K562 (cell line): Measurements from ENCODE around the gene BBX. TPM values are rescaled to one million over a fixed set of nuclear protein-coding genes. Genes with fewer than 3 reads are reported as not detected.

Experiments
- ELK3 ChIP-seq: fragments of 450-650 bp; formaldehyde crosslinking; IDR thresholded peaks from 2 replicates; pipeline ENCODE4 v1.4.0; 2020; ENCODE audit warnings: mild to moderate bottlenecking
- NCOA2 ChIP-seq, 2 experiments: fragments of 450-650 bp; IDR thresholded peaks; 2 replicates each; pipeline ENCODE4 v1.6.1; 2018; ENCODE audit warnings: mild to moderate bottlenecking in 2 of 2, moderate library complexity in 1 of 2; ENCODE audit not compliant: partially characterized antibody in 2 of 2
- NR3C1 ChIP-seq: sonication (generic); formaldehyde crosslinking; IDR thresholded peaks from 2 replicates; pipeline ENCODE4 v1.8.1; 2022; ENCODE audit warnings: missing genetic modification reagents
- POLR3A ChIP-seq: IDR thresholded peaks from 2 replicates; pipeline ENCODE4 v1.6.1; 2011; ENCODE audit warnings: borderline replicate concordance, mild to moderate bottlenecking, moderate library complexity; ENCODE audit not compliant: insufficient read length, insufficient read depth; ENCODE audit errors: extremely low read depth
- RCOR1 ChIP-seq, 2 experiments: IDR thresholded peaks; 2 replicates each; pipeline ENCODE4 v1.6.1; 2012; ENCODE audit warnings: low read depth in 2 of 2, low read length in 2 of 2, borderline replicate concordance in 1 of 2, improper control_type of control experiment in 1 of 2
- SIN3B ChIP-seq: fragments of 450-650 bp; IDR thresholded peaks from 2 replicates; pipeline ENCODE4 v1.6.1; 2017; ENCODE audit warnings: low read depth, mild to moderate bottlenecking, moderate library complexity
- ZBTB11 ChIP-seq, 3 experiments: fragments of 200-800 bp in 1 of 3; fragments of 250-450 bp in 1 of 3; fragments of 450-650 bp in 1 of 3; sonication (Bioruptor Pico) in 1 of 3; sonication (Bioruptor generic) in 1 of 3; formaldehyde crosslinking in 1 of 3; IDR thresholded peaks; 2 replicates each; pipeline versions ENCODE4 v1.6.1 to v1.8.0; 2016 to 2022; ENCODE audit warnings: mild to moderate bottlenecking in 2 of 3, missing genetic modification characterization in 2 of 3, missing compliant biosample characterization in 1 of 3, moderate library complexity in 1 of 3
- ZFP1 ChIP-seq: fragments of 450-650 bp; formaldehyde crosslinking; IDR thresholded peaks from 2 replicates; pipeline ENCODE4 v1.4.0; 2020; ENCODE audit warnings: mild to moderate bottlenecking, mixed read lengths
- polyA plus RNA-seq, 8 experiments: library from polyadenylated mRNA; depleted of rRNA in 4 of 8; stranded (reverse) in 5 of 8; unstranded in 3 of 8; fragments of >200 nt; fragmentation: Nextera tagmentation in 2 of 8; fragmentation: Illumina TruSeq in 1 of 8; extraction: Ambion mirVana in 2 of 8; extraction: Trizol in 1 of 8; gene quantifications; 2 replicates each; pipeline versions ENCODE4 v1.2.1 to v1.2.3, GENCODE V29; 2011 to 2014; ENCODE audit warnings: inconsistent platforms in 1 of 8, missing spikeins in 1 of 8
- total RNA-seq, 7 experiments: library from RNA; depleted of rRNA in 6 of 7; stranded (reverse); fragments of >200 nt in 6 of 7; fragmentation: Illumina TruSeq in 2 of 7; extraction: Trizol in 2 of 7; gene quantifications; 2 replicates each; pipeline versions ENCODE4 v1.2.1 to v1.2.3, GENCODE V29; 2011 to 2021; ENCODE audit warnings: low replicate concordance in 1 of 7
- TF ChIP-seq, protein P1 (sequence below): fragments of 250-450 bp; sonication (Bioruptor Pico); IDR thresholded peaks from 2 replicates; pipeline ENCODE4 v1.5.0; 2021; ENCODE audit warnings: mild to moderate bottlenecking, borderline replicate concordance
- TF ChIP-seq, protein P2 (sequence below): sonication (generic); formaldehyde crosslinking; IDR thresholded peaks from 2 replicates; pipeline ENCODE4 v1.8.0; 2022; ENCODE audit warnings: missing genetic modification reagents, mild to moderate bottlenecking, borderline replicate concordance
- TF ChIP-seq, protein P3 (sequence below): fragments of 250-450 bp; sonication (Bioruptor Pico); IDR thresholded peaks from 2 replicates; pipeline ENCODE4 v1.9.0; 2021; ENCODE audit warnings: mild to moderate bottlenecking

Gene BBX
- total and polyA plus RNA-seq, 9 of the 15 experiments (the other 6 are each of a cell fraction or from before 2014, with no cell fraction given) = 4.9 to 19.5 (median 11.8) TPM

DNA sequence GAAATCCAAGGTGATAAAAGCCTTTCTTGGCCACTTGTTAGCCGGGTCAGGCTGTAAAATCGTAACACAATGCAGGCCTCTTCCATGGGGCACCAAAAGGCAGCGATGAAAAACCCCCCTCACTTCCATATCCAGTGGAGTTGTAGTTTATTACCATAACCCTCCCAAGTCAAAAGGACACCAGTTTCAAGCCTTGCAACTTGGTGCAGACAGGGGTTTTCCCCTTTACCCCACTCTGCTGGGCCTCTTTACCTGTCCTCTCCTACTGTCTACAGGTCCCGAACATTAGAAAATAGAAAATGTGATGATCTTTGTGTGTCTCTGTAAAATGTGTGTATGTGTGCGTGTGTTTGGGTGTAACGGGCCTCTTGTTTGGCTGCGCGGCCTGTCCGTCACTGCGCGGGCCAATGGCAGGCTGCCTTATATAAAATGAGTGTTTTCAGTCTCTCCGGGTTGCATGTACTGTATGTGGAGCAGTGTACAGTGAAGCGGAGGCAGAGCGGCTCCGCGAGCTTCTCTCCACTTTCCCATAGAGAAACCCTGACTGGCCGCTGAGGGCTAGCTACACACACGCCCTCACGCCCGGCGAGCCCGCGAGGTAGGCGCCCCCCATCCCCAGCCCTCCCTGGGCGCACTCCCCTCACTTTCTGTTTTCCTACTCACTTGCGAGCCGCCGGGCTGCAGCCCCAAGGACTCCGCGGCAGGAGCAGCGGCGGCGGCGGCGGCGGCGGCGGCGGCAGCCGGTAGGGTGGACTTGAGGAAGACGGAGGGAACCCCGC lies at the start of gene BBX (continued):
- TF ChIP-seq, protein P1, sequence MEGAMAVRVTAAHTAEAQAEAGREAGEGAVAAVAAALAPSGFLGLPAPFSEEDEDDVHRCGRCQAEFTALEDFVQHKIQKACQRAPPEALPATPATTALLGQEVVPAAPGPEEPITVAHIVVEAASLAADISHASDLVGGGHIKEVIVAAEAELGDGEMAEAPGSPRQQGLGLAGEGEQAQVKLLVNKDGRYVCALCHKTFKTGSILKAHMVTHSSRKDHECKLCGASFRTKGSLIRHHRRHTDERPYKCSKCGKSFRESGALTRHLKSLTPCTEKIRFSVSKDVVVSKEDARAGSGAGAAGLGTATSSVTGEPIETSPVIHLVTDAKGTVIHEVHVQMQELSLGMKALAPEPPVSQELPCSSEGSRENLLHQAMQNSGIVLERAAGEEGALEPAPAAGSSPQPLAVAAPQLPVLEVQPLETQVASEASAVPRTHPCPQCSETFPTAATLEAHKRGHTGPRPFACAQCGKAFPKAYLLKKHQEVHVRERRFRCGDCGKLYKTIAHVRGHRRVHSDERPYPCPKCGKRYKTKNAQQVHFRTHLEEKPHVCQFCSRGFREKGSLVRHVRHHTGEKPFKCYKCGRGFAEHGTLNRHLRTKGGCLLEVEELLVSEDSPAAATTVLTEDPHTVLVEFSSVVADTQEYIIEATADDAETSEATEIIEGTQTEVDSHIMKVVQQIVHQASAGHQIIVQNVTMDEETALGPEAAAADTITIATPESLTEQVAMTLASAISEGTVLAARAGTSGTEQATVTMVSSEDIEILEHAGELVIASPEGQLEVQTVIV (CRISPR knock-in tag) = no peak
- TF ChIP-seq SIN3B = no peak
- TF ChIP-seq NCOA2 (IDR thresholded peaks at IDR 0.05; ENCODE audit: partially characterized antibody in 2 of 2) = no peak
- TF ChIP-seq ZBTB11 (CRISPR knock-in tag; IDR thresholded peaks at IDR 0.05) = no peak
- no peak for TF ChIP-seq ZFP1 (CRISPR knock-in tag)
- TF ChIP-seq, protein P2, sequence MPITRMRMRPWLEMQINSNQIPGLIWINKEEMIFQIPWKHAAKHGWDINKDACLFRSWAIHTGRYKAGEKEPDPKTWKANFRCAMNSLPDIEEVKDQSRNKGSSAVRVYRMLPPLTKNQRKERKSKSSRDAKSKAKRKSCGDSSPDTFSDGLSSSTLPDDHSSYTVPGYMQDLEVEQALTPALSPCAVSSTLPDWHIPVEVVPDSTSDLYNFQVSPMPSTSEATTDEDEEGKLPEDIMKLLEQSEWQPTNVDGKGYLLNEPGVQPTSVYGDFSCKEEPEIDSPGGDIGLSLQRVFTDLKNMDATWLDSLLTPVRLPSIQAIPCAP (CRISPR knock-in tag) = no peak
- TF ChIP-seq POLR3A = no peak
- no peak for TF ChIP-seq ELK3 (CRISPR knock-in tag)
- TF ChIP-seq, protein P3, sequence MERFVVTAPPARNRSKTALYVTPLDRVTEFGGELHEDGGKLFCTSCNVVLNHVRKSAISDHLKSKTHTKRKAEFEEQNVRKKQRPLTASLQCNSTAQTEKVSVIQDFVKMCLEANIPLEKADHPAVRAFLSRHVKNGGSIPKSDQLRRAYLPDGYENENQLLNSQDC (CRISPR knock-in tag) = peak; percentile 33; the same call in 1 of the 2 replicates
- TF ChIP-seq NR3C1 (CRISPR knock-in tag) = no peak
- no peak for TF ChIP-seq RCOR1 (IDR thresholded peaks at IDR 0.05; ENCODE audit: borderline replicate concordance in 1 of 2, low read depth in 2 of 2, low read length in 2 of 2)
